Activated naive CD8-positive, alpha-beta T cell treated with anti-CD3 and anti-CD28 coated beads, Interleukin-2, amount 50 U/mL, for 16 hours (primary cell): ENCODE data around the gene PMS1.
"Not testable (repeated sequence)": the region's sequence is repeated elsewhere in the genome, so short reads cannot be mapped to it uniquely, and the experiment has no call there.

Source experiments
- DNase-seq: peaks from one replicate; pipeline ENCODE4 v3.0.0-alpha.2; 2020; ENCODE audit warnings: low read depth, low spot score

The PMS1 gene

GRCh38 chr2:189818249-189819038 lies 34.2 kb downstream of the PMS1 start:
- no peak for DNase-seq

- DNase-seq: no peak
Measured at GRCh38 chr2:189819297-189819704, 35.1 kb downstream of the PMS1 start.

- DNase-seq: no peak
Measured at GRCh38 chr2:189821953-189822748, 37.9 kb downstream of the PMS1 start.

- DNase-seq: no peak
Measured at GRCh38 chr2:189824694-189825396, 40.6 kb downstream of the PMS1 start.

GRCh38 chr2:189826039-189826438 lies 41.8 kb downstream of the PMS1 start:
- DNase-seq: no peak

- no peak for DNase-seq
Measured at GRCh38 chr2:189829102-189829833, 45.0 kb downstream of the PMS1 start.

- no peak for DNase-seq
Measured at GRCh38 chr2:189830510-189830909, 46.3 kb downstream of the PMS1 start.

GRCh38 chr2:189834059-189834458 lies 49.8 kb downstream of the PMS1 start:
- DNase-seq: no peak

GRCh38 chr2:189834642-189835041 lies 50.4 kb downstream of the PMS1 start:
- DNase-seq: not testable (repeated sequence)

- DNase-seq: no peak
Measured at GRCh38 chr2:189835855-189836558, 51.8 kb downstream of the PMS1 start.

- no peak for DNase-seq
Measured at GRCh38 chr2:189836644-189837043, 52.4 kb downstream of the PMS1 start.

- DNase-seq: no peak
Measured at GRCh38 chr2:189837326-189837725, 53.1 kb downstream of the PMS1 start.

- DNase-seq: no peak
Measured at GRCh38 chr2:189841019-189841418, 56.8 kb downstream of the PMS1 start.

GRCh38 chr2:189848276-189848675 lies 64.0 kb downstream of the PMS1 start:
- no peak for DNase-seq

- no peak for DNase-seq
Measured at GRCh38 chr2:189849550-189849949, 65.3 kb downstream of the PMS1 start.

- no peak for DNase-seq
Measured at GRCh38 chr2:189851174-189851826, 67.0 kb downstream of the PMS1 start.

- DNase-seq: no peak
Measured at GRCh38 chr2:189854187-189854586, 69.9 kb downstream of the PMS1 start.

GRCh38 chr2:189854940-189855339 lies 70.7 kb downstream of the PMS1 start:
- DNase-seq: no peak

GRCh38 chr2:189858291-189858690 lies 74.0 kb downstream of the PMS1 start:
- DNase-seq: no peak

- no peak for DNase-seq
Measured at GRCh38 chr2:189860161-189860560, 75.9 kb downstream of the PMS1 start.
